ENCODE measurements around the gene POLR2H.

GRCh38 chr3:184351511-184352148 lies 9.9 kb upstream of the POLR2H start:
- TF ChIP-seq CTCF (optimal IDR thresholded peaks at IDR 0.05 in 1 of 3, IDR thresholded peaks at IDR 0.05 in 1 of 3, conservative IDR thresholded peaks at IDR 0.05 in 1 of 3; ENCODE audit: extremely low read depth in 1 of 3, insufficient read depth in 2 of 3, low read length in 3 of 3), result no peak
- no peak for TF ChIP-seq EZH2 (IDR thresholded peaks at IDR 0.05; ENCODE audit: low read length)
